LoVo (cell line): ENCODE measurements around the gene LHFPL3.

Experiments used
- DNase-seq: peaks from one replicate; pipeline ENCODE4 v3.0.0-alpha.2; 2016; ENCODE audit warnings: low spot score

The LHFPL3 gene

DNA sequence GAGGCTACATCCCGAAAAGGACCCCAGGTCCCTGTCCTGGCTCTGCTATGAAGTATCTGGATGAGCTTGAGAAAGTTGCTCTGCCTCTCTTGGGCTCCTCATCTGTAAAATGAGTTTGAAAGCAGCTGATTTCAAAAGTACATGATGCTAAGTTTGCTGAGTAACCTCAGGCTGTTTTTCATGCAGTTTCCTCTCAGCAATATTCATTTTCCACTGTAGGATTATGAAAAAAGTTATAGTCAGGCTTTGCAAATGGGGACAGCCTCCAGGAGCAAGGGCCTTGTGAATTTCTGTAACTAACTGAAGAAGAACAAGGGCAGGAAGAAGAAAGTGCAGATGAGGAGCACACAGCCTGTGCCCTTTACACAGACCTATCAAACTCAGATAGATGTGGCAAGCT lies 518.3 kb downstream of the LHFPL3 start:
- DNase-seq, result no peak

DNA sequence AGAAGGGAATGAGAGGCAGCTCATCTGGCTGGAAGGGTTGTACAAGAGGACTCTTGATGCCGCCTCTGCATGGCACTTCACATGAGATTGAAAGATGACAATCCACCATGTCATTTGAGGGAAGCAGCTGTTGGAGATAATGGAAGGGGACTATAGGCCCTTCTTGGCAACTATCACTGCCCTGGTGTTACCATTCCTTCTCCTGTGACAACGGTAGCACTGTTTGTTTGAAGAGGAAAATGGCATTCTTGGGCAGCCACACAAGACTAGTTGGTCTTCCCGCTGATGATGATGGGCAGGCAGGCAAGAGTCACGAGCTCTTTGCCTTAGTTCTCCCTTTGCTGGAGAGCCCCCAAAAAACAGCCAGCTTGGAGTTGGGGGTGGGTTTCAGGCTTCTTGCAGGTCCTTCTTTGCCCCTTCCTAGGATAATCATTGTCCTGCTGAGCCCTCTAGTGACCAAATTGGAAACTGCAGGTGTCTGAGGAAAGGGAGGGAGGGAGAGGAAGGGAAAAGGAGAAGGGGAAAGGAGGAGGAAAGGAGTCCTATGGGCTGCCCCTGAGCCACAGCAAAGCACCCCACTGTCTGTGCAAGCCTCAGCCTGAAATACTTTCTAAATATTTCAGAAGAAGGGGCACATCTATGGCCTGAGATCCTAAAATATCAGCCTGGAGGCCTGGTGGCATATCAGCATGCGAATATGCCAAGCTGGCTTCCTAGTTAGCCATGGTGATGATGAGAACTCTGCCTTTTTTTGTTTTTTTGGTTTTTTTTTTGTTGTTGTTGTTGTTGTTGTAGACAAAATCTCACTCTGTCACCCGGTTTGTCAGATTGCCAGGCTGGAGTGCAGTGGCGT lies 520.0 kb downstream of the LHFPL3 start:
- DNase-seq, result peak; percentile 62

DNA sequence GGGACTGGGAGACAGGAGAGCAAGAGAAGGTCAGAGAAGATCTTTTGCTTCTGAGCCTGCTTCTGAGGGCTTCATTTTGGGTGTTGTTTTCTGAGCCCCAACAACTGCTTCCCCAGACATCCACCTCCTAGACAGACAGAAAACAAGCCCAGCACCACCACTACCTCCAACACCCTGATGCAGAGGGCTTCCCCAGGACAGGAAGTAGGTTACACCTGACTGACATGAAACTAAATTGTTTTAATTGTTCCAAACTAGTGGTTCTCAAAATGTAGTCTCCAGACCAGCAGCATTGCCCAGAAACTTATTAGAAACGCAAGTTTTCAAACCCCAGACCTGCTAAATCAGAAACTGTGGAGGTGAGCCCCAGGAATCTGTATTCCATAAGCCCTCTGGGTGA lies 522.0 kb downstream of the LHFPL3 start:
- no peak for DNase-seq

DNA sequence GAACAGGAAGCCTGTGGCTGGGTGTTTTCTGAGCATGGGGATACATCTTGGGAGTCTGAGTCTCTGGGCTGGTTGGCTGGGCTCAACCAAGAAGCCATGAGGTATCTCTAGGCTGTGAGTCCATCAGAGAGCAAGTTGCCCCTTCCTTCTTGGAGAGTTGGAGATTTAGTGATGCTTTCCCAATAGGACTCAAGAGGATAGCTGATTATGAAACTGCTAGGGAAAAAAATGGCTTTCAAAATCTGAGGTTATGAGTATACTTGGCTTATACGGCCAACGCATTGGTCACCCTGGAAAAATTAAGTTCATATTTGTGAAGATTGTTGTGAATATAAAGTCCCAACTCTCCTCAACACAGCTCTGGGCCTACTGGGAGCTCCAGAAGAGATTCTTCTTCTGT lies 522.9 kb downstream of the LHFPL3 start:
- no peak for DNase-seq

DNA sequence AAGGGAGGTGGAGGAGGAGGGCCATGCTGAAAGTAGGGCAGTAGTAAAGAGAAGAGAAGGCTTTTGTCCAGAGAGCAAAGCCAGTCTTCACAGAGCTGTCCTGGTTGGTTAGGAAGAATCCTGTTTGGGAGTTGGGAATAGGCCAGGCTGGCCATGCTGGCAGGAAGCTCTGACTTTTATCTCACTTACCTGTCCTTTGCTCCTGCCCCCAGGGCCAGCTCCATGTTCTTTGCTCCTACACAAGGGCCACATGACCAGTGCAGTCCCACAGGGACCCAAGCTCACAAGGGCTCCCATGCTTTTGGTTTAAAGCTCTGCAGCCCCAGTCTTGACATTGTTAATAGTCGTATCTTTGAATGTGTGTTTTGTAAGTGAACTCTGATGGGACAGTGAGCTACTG lies 524.0 kb downstream of the LHFPL3 start:
- no peak for DNase-seq

DNA sequence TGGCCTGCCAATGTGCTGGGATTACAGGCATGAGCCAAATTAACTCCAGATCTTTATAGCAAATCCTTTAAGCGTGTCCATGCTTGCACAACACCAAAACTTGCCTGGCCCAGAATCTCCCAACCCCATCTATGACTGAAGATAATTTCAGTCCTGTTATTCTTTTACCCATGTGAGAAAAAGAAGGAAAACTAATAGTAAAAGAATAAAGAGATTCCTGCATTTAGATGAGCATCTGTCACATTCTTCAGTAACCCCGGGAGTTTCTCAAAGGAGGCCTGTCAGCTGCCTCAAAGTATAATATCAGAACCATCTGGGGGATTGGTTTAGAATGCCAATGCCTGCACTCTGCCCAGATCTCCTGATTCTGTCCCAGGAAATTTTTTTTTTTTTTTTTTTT lies 527.5 kb downstream of the LHFPL3 start:
- no peak for DNase-seq

DNA sequence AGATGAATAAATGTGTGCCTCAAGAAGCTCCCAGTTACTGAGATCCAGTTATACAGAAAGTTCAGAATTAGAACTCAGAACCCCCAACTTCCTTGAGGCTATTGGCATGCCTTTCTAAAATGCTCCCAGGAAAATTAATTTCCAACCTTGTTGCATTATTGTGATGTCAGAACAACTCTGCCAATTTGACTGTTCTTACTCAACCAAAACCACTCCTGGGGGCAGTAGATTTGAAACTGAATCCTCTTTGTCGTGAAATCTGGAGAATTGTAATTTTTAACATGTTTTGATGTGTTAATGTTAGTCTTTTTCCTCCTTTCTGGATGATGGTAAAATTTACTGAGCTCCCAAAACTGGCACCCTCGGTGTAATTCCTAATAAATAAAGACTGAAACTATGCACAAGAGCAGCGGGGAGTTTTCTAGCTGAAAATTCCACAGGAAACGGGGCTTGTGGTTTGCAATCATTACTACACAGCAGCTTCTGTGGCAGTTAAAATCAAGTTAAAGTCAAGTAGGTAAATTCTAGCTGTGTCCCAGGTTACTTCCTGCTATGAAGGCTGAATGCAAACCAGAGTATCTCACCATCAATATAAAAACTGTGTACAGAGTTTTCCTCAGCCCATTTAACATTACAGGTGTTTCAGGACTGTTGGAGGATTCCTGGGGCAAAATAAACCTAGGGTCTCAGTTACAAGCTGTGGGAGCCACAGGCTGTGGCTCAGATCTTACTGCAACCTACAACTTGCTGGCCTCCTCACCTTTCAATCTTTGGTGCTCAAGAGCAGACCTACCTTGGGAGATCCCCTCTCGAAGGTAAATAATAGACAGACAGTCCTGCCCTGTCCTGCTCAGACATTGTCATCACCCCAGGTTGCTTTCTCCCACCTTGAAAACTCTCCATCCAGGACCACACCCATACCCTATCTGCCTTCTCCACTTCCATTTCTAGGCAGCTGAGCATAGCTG lies 529.3 kb downstream of the LHFPL3 start:
- DNase-seq, result no peak

DNA sequence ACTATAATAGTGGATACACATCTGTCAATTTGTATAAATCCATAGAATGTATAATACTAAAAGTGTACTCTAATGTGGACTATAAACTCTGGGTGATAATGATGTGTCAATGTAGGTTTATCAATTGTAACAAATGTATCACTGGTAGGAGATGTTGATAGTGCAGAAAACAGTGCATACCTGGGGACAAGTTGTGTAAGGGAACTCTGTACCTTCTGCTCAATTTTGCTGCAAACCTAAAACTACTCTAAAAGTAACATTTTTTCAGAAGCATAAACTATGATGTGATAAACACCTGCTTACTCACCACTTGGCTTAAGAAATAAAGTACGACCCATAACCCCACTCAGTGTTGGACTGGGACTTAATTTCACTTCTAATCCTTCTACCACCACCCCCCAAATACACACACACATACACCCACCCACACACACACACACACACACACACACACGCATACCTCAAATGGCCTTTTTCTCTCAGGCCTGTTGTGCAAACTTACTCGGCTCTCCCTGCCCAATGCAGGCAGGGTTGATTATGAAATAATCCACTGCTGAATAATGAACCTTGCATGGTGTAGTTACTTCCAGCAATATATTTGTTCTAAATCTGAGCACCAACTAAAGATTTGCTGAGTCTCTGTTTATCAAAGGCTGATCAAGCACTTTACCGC lies 531.5 kb downstream of the LHFPL3 start:
- DNase-seq, result no peak

DNA sequence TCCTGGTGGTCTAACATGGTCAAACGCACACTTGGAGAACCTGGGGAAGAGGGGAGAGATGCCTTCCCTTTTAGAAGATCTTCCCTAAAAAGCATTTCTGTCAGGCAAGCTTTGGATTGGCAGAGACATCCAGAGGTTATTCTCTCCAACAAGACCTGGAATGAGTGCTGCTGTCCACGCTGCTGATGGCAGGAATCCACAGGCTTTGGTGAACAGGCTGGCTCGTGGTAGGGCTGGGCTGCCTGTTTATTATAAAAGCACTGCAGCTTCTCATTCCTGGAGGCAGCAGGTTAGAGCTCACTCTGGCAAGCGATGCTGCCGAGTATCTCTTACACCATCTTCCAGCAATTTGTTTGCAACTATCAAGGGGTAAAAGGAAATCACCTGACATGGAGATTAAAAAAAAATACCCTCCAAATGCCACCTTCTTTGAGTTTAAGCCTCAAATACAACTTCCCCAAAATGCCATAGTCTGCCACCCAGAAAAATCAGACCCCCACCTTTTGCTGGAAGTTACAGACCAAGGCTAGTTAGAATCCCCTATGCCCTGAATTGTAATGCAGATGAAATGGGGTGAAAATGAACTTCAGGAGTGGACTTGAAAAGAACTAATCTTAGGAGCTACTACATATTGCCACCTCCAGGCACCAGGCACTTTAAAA lies 533.5 kb downstream of the LHFPL3 start:
- DNase-seq, result no peak

DNA sequence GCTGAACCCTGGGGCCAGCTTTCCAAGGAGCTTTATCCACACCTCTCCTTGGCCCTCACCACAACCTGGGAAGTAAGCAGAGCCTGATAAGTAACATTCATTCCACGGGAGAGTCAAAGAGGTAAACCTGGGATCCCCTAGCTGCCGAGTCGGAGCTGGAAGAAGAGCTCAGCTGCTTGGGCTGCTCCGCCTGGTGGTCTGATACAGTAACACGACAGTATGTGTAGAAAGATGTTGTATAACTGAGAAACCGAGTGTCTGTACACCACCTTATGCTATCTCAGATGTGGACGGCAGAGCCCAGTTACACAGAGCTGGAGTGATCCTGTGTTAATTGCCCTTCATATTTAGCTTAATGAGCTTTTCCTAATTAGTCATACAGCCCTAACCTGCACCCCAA lies 534.3 kb downstream of the LHFPL3 start:
- peak; percentile 16 for DNase-seq

DNA sequence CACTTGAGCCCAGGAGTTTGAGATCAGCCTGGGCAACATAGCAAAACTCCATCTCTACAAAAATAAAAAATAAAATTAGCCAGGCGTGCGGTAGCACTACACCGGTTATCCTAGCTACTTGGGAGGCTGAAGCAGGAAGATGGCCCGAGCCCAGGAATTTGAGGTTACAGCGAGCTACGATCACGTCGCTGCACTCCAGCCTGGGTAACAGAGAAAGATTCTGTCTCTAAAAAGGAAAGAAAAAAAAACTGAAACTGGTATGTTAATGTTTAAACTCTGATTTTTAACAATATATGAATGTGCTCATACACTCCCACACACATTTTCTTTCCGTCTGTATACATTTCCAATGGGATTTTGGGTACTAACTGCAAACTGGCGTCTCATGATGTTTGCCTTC lies 545.0 kb downstream of the LHFPL3 start:
- DNase-seq, result no peak

DNA sequence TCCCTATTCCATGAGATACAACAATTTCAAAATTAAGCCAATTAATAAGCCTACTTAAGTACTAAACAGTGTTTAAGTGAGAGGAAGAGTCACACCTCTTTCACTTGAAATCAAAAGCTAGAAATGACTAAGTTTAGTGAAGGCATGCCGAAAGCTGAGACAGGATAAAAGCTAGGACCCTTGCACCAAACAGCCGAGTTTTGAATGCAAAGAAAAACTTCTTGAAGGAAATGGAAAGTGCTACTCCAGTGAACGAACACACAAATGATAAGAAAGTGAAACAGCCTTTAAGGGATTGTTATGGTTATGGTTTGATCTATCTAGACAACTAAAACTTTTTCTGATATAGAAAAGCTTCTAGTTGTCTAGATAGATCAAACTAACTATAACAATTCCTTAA lies 550.2 kb downstream of the LHFPL3 start:
- no peak for DNase-seq

DNA sequence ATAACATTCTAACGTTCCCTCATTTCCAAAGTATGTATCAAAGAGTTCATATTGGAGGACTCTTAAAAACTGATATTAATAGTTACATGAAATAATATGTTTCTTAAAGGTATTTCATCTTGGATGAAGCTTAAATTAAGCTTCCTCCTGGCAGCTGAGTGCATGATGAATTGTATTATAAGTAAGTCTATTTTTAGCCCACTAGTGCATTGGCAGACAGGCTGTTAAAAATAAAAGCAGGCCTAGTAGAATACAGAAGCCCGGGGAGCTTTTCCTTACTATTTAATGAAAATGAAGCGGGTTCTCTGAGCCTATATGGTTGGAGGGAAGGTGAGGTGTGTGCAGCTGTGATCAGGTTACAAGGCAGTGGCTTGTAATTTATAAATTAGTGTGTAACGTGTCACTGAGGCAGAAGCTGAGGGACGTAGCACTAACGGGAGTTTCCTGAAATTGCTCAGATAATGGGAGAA lies 554.9 kb downstream of the LHFPL3 start:
- DNase-seq, result no peak

DNA sequence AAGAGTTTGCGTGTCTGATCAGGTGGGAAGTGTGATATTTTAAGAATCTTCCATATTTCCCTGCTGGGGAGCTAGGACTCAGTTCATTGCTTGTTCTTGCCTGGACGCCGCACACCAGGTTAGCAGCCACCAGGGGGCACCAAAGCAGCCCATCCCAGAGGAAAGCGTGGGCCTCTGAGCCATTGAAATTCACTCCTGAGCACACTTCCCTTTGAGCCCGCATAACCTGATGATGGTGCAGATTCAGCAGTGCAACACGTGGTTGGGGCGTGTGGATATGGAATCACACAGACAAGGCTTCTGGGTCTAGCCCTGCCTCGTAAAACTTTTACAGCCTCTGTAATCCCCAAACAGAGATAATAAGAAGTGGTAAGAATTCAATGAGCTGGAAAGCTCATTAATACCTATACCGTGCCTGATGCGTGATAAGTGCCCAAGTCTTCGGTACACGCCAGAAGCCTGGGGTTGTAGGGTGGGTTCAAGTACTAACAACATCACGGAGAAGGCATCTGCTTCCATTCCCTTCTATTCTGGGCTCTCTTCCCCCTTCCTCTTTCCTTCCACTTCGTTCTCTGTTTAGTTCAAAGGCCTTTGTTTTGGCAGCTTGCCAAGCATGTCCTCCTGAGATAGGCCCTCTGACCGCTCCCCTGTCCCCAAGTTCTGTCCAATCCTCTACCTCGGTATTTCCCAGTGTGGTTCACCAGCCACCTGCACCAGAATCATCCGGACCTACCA lies 555.5 kb downstream of the LHFPL3 start:
- DNase-seq, result peak; percentile 98

DNA sequence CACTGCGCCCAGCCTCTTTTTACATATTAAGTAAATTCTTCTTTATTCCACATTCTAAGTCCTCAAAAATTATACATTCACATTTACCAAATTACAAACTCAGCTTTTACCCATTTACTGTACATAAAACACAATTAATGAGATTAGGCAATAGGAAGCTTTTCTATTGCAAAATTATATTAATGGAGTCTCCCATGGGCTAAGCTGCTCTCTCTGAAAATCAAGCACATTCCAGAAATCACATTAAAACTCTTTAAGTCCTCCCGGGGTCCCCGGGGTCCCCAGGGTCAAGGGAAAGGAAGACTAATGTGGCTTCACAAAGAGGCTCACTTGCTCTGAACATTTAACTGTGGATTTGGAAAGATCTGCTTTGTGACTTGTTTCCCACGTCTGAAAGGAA lies 558.2 kb downstream of the LHFPL3 start:
- DNase-seq, result no peak

DNA sequence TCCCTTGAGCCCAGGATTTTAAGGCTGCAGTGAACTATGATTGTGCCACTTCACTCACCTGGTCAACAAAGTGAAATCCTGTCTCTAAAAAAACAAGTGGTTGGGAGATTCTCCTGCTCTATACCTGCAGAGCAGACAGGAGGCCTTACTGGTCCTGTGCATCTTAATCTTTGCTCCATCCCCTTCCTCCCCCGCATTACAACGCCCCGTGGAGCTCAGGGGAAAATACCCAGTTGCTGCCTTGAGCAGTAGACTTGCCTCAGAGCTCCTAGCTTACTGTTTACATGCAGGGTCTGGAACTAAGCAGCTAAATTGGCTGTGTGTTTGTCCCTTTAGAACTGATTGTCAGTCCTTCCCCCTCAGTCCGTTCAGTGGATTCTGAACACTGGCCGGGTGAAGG lies 561.8 kb downstream of the LHFPL3 start:
- DNase-seq, result no peak

DNA sequence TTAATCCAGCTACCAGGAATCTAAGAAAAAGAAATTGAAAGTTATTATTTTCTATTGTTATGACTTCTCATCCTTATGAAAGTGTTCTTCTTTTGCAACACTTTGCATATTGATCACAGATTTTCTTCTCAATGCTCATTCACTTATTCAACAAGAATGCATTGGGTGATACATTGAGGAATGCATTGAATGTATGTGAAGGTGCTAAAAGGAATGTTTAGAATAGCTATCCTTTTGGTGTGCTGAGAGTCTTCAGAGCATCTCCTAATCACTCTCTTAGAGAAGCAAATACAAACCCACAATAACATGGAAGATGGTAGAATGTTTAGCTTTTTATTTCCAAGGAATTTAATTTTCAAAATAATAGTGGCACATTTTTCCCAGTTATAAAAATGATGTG lies 563.5 kb downstream of the LHFPL3 start:
- no peak for DNase-seq

DNA sequence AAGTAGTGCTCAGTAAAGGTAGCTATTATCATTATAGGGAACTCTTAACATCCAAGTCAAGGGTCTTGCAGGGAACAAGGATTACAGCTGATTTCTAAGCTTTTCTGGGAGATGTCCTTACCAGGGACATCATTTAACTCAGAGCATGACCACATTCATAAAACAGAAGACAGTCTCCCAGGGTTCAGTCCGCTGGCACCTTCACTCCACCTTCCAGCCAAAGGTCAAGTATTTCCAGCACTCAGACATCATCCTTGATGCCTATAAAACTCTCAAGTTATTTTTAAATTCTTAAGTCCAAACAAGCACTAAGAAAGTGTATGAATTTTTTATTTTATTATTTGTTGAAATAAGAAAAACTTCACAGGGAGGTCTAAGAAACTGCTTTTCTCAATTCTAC lies 565.9 kb downstream of the LHFPL3 start:
- no peak for DNase-seq

DNA sequence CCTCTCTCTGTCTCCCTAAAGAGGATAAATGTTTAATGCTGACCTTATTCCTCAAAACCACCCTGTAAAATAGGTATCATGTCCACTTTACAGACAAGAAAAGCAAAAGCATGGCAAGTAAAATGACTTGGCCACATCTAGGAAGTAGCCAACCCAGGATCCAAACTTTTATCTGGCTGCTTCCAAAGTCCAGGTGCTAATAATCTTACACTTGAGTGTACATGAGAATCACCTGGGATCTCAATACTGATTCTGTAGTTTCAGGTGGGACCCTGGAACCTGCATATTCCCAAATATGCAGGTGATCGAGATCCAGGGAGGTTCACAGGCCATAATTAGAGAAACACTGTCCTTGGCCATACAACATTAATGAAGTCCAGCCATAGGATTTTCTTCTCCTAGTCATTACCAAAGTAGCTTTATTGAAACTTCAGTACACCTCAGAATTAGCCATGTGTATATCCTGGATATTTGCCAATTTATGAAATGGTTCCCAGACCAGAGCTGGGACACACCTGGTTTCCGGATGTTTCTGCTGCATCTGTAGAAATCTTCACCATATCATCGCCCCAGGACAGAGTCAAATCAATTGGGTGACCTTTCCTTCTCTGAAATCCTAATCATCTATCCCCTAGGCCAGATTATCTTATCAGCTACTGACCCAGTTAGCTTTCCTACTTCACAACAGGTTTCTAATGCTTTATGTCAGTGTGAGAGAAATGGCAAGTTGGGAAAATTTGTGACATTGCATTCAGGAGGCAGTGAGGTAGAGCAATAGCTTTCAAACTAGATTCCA lies 566.5 kb downstream of the LHFPL3 start:
- DNase-seq, result no peak

DNA sequence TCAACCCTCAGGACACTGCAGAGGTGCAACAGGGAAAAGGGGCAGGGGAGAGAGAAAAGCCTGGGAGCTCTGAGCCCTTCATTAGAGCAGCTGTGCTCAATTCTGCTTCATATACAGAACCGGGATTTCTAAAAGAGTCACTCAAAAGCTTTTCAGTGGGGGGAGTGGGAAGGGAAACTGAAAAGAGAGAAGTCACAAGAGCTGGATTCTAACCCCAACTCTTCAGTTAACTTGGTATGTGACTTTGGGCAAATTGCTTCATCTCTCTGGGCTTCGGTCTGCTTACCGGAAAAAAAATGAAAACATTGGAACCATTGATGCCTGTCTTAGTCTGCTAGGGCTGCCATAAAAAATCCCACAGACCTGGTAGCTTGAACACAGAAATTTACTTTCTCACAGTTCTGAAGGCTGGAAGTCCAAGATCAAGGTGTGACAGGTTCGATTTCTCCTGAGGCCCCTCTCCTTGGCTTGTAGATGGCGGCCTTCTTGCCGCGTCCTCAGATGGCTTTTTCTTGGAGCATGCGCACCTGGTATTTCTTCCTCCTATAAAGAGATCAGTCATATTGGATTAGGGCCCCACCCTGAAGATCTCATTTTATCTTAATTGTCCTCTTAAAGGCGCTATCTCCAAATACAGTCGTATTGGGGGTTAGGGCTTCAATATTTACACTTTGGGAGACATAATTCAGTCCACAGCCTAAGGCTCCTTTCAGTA lies 567.3 kb downstream of the LHFPL3 start:
- no peak for DNase-seq
